ENCODE results near the gene NPAS3. TPM values are rescaled to one million over a fixed set of nuclear protein-coding genes. Genes with fewer than 3 reads are reported as not detected.

Gene NPAS3
- total RNA-seq, 1 experiment from 2014 or later = not detected

DNA sequence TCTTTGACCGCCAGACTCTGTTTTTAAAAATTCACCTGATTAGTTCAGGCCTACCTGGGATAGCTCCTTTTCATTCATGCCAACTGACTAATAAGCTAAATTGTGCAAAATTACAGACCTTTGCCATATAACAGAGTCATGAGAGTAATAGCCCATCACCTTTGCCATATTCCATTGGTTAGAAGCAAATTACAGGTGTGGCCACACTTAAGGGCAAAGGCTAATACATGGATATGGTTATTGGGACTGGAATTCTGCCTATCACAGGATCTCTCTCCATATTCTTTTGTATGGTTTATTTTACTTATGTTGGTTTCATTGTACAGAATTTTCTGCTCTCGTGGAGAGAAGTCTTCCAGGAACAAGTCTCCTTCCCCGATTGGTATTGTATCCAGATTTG lies 897.0 kb downstream of the NPAS3 start:
- ATAC-seq = no peak
- DNase-seq (ENCODE audit: low read depth, low spot score) = no peak
- Histone ChIP-seq H3K27me3 (ENCODE audit: insufficient read depth, low read length) (no peaks in the 10 kb centered on the region), H3K9me2 (ENCODE audit: insufficient read depth) (no peaks in the 10 kb centered on the region), H3K9me3 (ENCODE audit: control insufficient read depth in 1 of 2, insufficient read depth in 1 of 2, low read depth in 1 of 2, low read length in 2 of 2) (no peaks in the 10 kb centered on the region), H3K79me2 (ENCODE audit: insufficient read depth, low read length) (no peaks in the 10 kb centered on the region), H3K27ac (ENCODE audit: low read depth, low read length) (no peak overlapping the region), H3K4me2 (ENCODE audit: low read length) (no peak overlapping the region), H3K4me3 (replicated peaks in 1 of 2; ENCODE audit: low read depth in 1 of 2, low read length in 2 of 2) (no peak overlapping the region), H2AFZ (ENCODE audit: low read depth, low read length, poor library complexity, severe bottlenecking) (no peak overlapping the region), H4K20me1 (ENCODE audit: insufficient read depth) (no peaks in the 10 kb centered on the region), H3K36me3 (ENCODE audit: control insufficient read depth in 1 of 2, insufficient read depth in 2 of 2, low read length in 2 of 2) (no peaks in the 10 kb centered on the region), H3K4me1 (ENCODE audit: control insufficient read depth in 1 of 2, insufficient read depth in 2 of 2, low read length in 2 of 2) (no peaks in the 10 kb centered on the region), H3K9ac (ENCODE audit: low read length) (no peak overlapping the region)
- no peak for TF ChIP-seq SP1 (IDR thresholded peaks at IDR 0.05; ENCODE audit: low read depth)
- TF ChIP-seq, protein P1, sequence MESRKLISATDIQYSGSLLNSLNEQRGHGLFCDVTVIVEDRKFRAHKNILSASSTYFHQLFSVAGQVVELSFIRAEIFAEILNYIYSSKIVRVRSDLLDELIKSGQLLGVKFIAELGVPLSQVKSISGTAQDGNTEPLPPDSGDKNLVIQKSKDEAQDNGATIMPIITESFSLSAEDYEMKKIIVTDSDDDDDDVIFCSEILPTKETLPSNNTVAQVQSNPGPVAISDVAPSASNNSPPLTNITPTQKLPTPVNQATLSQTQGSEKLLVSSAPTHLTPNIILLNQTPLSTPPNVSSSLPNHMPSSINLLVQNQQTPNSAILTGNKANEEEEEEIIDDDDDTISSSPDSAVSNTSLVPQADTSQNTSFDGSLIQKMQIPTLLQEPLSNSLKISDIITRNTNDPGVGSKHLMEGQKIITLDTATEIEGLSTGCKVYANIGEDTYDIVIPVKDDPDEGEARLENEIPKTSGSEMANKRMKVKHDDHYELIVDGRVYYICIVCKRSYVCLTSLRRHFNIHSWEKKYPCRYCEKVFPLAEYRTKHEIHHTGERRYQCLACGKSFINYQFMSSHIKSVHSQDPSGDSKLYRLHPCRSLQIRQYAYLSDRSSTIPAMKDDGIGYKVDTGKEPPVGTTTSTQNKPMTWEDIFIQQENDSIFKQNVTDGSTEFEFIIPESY (IDR thresholded peaks at IDR 0.05; ENCODE audit: extremely low read depth, insufficient replicate concordance, low read length) = no peak
- no peak for TF ChIP-seq POLR2A (IDR thresholded peaks at IDR 0.05; ENCODE audit: borderline replicate concordance, extremely low read depth, insufficient read depth, insufficient read length)
- TF ChIP-seq SRF (IDR thresholded peaks at IDR 0.05; ENCODE audit: low read depth) = no peak
- TF ChIP-seq CBX3 (IDR thresholded peaks at IDR 0.05; ENCODE audit: low read depth) = no peak
- no peak for TF ChIP-seq YY1 (IDR thresholded peaks at IDR 0.05; ENCODE audit: extremely low read depth, insufficient replicate concordance, low read depth, low read length)
- TF ChIP-seq ZFX (IDR thresholded peaks at IDR 0.05) = no peak
- TF ChIP-seq, protein P2, sequence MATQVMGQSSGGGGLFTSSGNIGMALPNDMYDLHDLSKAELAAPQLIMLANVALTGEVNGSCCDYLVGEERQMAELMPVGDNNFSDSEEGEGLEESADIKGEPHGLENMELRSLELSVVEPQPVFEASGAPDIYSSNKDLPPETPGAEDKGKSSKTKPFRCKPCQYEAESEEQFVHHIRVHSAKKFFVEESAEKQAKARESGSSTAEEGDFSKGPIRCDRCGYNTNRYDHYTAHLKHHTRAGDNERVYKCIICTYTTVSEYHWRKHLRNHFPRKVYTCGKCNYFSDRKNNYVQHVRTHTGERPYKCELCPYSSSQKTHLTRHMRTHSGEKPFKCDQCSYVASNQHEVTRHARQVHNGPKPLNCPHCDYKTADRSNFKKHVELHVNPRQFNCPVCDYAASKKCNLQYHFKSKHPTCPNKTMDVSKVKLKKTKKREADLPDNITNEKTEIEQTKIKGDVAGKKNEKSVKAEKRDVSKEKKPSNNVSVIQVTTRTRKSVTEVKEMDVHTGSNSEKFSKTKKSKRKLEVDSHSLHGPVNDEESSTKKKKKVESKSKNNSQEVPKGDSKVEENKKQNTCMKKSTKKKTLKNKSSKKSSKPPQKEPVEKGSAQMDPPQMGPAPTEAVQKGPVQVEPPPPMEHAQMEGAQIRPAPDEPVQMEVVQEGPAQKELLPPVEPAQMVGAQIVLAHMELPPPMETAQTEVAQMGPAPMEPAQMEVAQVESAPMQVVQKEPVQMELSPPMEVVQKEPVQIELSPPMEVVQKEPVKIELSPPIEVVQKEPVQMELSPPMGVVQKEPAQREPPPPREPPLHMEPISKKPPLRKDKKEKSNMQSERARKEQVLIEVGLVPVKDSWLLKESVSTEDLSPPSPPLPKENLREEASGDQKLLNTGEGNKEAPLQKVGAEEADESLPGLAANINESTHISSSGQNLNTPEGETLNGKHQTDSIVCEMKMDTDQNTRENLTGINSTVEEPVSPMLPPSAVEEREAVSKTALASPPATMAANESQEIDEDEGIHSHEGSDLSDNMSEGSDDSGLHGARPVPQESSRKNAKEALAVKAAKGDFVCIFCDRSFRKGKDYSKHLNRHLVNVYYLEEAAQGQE (IDR thresholded peaks at IDR 0.05; ENCODE audit: low read depth) = no peak
- TF ChIP-seq FOSL1 (IDR thresholded peaks at IDR 0.05; ENCODE audit: low read depth) = no peak
- TF ChIP-seq EGR1 (IDR thresholded peaks at IDR 0.05; ENCODE audit: low read depth) = no peak
- TF ChIP-seq, protein P3, sequence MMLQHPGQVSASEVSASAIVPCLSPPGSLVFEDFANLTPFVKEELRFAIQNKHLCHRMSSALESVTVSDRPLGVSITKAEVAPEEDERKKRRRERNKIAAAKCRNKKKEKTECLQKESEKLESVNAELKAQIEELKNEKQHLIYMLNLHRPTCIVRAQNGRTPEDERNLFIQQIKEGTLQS (IDR thresholded peaks at IDR 0.05) = no peak
- TF ChIP-seq JUND (IDR thresholded peaks at IDR 0.05) = no peak
- TF ChIP-seq, protein P4, sequence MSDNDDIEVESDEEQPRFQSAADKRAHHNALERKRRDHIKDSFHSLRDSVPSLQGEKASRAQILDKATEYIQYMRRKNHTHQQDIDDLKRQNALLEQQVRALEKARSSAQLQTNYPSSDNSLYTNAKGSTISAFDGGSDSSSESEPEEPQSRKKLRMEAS (IDR thresholded peaks at IDR 0.05) = no peak
- TF ChIP-seq EZH2phosphoT487 (IDR thresholded peaks at IDR 0.05; ENCODE audit: borderline replicate concordance) = no peak
- TF ChIP-seq SIN3A (IDR thresholded peaks at IDR 0.05; ENCODE audit: low read depth) = no peak
- no peak for TF ChIP-seq RAD21 (IDR thresholded peaks at IDR 0.05; ENCODE audit: low read depth)
- no peak for TF ChIP-seq CEBPB (IDR thresholded peaks at IDR 0.05; ENCODE audit: low read depth)
- no peak for TF ChIP-seq ZNF274 (IDR thresholded peaks at IDR 0.05; ENCODE audit: low read depth, low read length)
- TF ChIP-seq POLR2AphosphoS5 (IDR thresholded peaks at IDR 0.05; ENCODE audit: low read depth, low read length) = no peak
- intact Hi-C loops (cut with micrococcal nuclease) = no loop called here
- POLR2A ChIA-PET = no interaction called here
- BruUV-seq (replicated peaks) = no TSS peak
- CTCF ChIA-PET = interaction anchor here (1.1 kb wide), 1 partner anchor 14 kb away, joined by 3 read pairs; no protein-coding TSS in a partner anchor
- RAD21 ChIA-PET (ENCODE audit: low non-redundant PET in 1 of 2, low total read pairs in 2 of 2, uncharacterized antibody in 2 of 2, unreplicated experiment in 2 of 2) = no interaction called here
